ENCODE data around the gene CDH15. TPM values are rescaled to one million over a fixed set of nuclear protein-coding genes. Genes with fewer than 3 reads are reported as not detected.
"Not testable (repeated sequence)": the region's sequence is repeated elsewhere in the genome, so short reads cannot be mapped to it uniquely, and the experiment has no call there.

CDH15 gene
- total RNA-seq, 1 experiment from 2014 or later = 0.10 TPM

DNA sequence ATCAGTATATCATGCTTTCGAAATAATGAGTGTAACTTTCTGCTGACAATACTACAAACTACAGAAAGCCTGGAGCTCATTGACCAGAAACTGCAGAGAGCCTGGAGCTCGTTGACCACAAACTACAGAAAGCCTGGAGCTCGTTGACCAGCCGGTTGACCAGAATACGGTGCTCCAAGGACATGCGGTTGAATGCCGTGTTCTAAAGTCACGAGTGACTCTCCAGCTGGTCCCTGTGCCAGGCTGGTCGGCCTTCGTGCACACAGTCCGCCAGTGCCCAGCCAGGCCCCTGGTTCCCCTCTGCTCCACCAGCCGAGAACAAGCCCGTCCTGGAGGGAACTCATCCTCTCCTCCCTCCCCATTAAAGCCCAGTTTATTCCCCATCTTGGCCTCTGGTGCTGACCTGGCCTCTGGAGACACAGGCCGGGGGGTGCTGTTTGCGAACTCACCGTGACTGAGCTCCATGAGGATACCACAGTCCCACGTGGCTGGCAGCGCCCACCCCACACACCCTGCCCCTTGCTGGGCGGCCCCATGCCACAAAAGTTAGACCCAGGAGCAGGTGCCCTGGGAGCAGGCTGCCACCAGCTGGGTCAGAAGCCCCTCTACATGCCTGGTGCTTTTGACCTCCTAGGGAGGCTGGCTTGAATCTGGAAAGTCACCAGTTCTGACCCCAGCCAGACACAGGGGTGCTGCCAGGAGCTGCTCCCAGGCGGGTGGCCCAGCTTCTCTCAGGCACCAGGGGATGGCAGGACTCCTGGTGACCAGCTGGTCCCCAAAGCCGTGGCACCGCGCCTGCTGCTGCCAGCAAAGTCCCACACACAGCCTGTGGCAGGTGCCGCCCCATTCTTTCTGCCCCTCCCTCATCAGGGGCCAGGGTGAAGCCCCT, 15.5 kb upstream of the CDH15 start:
- no peak for DNase-seq (ENCODE audit: low read depth)

DNA sequence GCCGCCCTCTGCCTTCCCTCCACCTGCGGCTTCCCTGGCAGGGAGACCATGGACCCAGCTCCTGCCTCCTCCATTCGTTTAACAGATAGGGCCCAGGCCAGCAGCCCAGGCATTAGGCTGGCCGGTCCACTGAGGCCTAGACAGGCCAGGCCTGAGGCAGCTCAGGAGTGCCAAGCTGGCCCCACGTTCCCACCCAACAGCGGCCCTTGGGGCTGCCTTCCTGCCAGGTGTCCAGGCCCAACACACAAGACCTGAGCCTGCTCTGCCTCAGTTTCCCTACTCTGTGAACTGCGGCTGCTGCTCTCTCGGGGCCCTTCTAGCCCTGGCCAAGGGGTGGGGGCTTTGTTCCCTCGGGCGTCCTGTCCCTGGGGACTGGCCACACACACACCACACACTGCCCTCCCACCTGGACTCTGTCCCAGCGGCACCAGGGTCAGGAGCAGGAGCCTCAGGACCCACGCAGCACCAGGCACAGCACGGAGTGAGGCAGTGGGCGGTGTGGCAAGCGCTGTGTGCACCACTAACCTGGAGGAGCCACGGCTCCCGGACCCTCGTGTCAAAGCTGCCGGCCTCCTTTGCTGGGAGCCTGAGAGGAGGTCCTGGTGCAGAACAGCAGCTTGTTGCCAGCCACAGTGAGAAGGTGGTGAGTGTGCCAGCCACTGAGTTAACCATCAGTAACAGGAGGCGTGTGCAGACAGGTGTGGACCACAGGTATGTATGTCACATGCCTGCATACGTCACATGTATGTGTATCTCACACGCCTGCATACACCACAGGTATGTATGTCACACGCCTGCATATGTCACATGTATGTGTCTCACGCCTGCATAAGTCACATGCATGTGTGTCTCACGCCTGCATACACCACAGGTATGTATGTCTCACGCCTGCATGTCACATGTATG, 14.6 kb upstream of the CDH15 start:
- no peak for DNase-seq (ENCODE audit: low read depth)

DNA sequence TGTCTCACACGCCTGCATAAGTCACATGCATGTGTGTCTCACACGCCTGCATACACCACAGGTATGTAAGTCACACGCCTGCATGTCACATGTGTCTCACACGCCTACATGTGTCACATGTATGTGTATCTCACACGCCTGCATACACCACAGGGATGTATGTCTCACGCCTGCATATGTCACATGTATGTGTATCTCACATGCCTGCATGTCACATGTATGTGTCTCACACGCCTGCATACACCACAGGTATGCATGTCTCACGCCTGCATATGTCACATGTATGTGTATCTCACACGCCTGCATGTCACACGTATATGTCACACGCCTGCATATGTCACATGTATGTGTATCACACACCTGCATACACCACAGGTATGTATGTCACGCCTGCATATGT, 13.8 kb upstream of the CDH15 start:
- no peak for DNase-seq (ENCODE audit: low read depth)

DNA sequence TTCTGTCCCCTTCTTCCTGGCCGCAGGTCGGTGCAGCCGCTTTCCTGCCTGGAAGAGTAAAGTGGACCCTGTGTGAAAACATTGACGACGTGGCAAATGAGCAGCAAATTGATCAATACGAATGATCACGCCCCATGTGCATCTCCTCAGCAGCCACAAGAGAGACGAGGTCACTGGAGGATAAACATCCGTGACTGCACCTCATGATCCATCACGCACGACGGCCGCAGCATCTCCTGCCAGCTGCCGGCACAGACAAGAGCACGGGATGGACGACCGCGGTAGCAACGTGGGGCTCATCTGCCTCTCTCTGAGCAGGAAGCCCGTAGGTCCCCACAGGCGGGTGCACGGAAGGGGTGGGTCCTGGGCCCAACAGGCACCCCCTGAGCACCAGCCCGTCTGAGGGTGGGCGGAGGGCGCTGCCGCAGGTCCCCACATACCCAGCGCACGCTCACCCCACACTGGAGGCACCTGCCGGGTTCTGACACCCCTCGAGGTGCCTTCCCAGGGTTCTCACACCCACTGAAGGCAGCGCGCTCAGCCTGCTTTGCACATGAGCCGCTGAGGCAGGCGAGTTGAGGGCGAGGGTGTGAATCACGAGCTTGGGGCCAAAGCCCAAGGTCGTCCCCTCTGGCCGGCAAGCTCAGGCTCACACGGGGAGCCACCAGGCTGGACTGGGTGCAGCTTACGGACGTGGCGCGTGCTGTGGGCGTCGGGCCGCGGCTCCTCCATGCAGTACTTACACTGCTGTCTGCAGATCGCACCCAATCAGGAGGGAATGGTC, 12.3 kb upstream of the CDH15 start:
- DNase-seq (ENCODE audit: low read depth) = no peak

DNA sequence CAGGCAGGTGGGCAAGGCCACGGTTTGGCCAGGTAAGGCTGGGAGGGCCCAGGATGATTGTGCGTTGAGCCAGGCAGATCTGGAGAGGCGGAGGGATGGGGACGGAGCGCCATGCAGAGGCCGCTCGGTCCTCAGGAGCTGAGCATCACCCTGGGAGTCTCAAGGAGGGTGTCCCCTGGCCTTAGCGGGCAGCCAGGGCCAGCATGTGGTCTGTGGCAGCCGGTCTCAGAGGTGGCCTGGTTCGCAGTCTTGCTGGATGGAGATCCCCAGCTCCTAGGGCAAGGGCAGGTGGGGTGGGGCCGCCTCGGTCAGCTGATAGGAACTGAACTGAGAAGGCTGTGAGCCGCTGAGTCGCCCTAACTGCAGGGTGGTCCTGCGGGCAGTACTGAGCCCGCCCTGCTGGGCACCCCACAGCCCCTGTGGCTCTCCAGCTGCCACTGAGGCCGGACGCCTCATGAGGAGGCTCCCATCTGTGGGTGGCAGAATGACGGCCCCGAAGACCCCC, 11.6 kb upstream of the CDH15 start:
- DNase-seq (ENCODE audit: low read depth) = no peak

DNA sequence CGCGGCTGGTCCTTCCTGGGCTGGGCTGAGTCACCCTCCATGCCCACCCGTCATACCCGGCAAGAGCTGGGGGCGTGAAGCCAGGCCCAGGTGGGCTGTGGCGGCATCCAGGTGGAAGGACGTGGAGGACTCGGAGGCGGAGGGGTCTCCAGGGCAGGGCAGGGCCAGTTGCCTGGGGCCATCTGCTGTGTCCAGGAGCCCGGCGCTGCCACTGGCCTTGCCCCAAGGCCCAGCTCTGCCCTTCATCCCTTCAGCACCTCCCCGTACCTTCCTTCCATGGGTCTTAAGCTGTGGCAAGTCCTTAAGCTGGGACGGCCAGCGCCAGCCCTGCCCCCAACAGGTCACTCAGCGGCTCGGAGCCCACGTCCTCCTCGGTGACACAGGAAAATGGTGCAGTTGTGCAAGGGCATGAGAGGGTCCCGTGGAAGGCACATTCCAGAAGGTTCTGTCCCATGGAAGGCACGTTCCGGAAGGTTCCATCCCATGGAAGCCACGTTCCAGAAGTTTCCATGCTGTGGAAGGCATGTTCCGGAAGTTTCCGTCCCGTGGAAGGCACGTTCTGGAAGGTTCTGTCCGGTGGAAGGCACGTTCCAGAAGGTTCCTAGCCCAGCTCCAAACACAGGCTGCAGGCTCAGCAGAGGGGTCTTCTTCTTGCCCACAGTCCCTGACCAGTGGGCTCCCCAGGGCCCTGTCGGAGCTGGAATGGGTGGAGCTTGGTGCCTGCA, 10.4 kb upstream of the CDH15 start:
- no peak for DNase-seq (ENCODE audit: low read depth)

DNA sequence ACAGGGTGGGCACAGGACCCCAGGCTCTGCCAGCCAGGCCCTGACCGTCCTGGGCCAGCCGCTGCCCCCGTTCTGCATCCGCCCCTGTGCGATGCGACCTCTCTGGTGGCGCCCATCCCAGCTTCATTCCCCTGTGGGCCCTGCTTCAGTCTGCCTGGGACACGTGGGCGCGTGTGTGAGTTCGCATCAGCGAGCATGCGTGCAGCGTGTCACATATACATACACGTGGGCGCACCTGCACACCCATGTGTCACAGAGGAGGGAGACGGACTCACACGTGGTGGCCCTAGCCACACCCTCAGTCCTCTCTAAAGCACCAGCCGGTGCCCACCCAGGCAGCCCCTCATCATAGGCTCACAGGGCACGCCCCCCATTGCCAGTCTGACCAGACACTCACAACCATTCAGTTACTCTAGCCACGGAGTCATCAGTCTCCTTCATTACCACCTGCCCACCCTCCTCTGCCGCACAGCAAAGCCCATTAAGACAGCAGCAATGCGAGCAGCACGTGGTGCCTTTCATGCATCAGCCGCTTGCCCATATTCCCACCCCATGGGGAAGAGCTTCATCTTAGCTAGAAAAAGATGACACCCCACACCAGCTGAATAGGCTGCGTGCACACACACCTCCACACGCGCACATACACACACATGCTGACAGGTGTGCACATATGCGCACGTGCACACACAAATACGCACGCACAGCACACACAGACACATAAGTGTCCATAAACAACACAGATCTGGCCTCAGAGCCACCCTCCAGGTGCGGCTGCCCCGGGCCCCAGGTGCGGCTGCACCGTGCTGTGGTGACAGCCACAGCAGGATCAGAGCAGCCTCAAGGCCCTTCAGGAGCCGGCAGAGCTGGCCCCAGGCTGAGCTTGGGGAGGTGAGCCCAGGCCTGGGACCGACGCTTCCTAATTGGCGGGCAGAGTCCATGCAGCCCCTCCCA, 9.5 kb upstream of the CDH15 start:
- DNase-seq (ENCODE audit: low read depth) = no peak

DNA sequence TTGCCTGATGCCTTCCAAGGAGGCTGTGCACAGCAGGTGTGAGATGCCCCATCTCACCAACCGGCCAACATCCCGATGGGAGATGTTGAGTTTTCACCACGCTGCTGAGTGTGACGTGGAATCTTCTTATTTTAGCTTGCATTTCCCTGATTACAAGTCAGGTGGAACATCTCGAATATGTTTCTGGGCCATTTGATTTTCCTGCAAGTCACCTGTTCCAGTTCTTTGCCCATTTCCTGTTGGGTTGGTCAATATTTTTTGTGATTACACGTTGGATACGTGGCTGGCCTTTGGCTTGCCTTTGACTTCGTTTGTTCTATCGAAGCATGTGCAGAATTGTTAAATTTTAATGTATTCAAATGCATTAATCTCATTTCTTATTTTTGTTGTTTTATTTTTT, 8.3 kb upstream of the CDH15 start:
- no peak for DNase-seq (ENCODE audit: low read depth)

- no peak for DNase-seq (ENCODE audit: low read depth)
These were observed 7.1 kb upstream of the CDH15 start for GRCh38 chr16:89164436-89164835.

DNA sequence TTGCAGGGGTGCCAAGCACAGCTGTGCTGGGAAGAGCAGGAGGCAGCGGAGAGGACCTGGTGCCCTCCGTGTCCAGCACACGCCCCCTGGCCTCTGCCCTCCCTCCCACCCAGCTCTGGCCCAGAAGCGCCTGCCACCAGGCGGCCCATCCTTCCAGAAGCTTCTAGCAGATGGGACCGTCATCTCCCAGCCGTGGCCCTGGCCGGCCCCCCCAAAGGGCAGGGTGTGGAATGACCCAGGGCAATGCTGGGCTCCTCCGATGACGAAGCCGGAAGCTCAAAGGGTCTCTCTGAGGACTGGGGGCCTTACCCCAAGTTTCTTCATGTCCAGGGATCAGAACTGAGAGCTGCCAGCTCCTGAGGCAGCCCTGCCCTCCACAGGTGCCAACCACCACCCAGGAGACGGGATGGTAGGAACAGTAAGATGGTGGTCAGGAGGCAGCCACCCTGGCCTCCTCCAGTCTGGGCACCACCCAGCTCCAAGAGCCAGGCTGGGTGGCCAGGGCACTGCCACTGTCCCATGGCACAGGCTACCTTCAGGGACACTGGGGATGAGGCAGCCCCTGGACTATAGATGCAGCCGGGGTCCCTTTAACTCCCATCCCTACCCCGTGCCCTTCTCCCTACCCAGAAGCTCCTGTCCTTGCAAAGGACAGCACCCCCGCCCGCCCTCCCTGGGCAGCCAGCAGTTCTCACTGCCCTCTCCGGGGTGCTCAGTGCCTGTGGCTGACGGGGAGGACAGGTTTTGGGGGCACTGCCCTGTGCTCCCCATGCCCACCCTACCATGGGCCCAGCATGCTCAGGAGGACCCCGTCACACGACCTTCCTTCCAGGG, 6.5 kb upstream of the CDH15 start:
- no peak for DNase-seq (ENCODE audit: low read depth)

DNA sequence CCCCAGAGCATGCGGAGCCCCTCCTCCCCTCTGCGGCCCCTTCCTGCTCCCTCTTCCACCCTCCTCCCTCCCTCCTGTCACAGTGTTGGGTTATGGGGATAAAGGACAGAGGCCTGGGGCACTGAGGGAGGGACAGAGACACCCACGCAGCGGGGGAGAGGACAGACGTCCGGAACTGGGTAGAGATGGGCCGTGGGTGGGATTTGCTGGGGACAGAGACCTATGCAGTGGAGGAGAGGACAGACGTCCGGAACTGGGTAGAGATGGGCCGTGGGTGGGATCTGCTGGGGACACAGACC, 5.9 kb upstream of the CDH15 start:
- DNase-seq (ENCODE audit: low read depth) = not testable (repeated sequence)

DNA sequence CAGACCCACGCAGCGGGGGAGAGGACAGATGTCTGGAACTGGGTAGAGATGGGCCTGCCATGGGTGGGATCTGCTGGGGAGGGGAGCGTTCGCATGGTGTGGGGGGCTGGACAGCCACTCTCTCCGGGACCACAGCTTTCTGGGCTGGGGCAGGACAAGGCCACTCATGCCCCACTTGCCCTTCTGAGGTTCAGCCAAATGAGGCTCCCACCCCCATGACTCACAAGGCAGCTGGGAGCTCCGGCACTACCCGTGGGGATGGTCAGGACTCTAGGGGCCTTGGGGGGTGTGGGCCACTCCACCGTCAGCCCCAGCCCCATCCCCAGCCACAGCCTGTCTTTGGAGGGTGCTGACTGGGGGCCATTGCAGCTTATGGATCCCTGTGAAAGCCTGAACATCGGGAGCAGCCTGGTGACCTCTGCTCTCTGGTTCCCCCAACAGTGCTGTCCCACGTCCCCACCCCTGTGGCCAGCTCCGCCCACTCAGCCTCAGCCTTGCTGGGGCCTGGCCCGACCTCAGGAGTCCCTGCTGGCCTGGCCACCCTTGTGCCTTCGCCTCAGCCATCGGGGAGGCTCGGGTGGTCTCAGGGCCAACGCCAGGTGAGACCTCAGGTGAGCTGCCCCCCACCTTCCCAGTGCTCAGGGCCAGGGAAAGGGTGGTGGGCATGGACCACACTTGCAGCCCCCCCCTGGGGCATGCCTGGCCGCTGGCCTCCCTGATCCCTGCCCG, 4.7 kb upstream of the CDH15 start:
- DNase-seq (ENCODE audit: low read depth) = no peak

GRCh38 chr16:89167425-89167941, 4.1 kb upstream of the CDH15 start:
- DNase-seq (ENCODE audit: low read depth) = peak; percentile 62

DNA sequence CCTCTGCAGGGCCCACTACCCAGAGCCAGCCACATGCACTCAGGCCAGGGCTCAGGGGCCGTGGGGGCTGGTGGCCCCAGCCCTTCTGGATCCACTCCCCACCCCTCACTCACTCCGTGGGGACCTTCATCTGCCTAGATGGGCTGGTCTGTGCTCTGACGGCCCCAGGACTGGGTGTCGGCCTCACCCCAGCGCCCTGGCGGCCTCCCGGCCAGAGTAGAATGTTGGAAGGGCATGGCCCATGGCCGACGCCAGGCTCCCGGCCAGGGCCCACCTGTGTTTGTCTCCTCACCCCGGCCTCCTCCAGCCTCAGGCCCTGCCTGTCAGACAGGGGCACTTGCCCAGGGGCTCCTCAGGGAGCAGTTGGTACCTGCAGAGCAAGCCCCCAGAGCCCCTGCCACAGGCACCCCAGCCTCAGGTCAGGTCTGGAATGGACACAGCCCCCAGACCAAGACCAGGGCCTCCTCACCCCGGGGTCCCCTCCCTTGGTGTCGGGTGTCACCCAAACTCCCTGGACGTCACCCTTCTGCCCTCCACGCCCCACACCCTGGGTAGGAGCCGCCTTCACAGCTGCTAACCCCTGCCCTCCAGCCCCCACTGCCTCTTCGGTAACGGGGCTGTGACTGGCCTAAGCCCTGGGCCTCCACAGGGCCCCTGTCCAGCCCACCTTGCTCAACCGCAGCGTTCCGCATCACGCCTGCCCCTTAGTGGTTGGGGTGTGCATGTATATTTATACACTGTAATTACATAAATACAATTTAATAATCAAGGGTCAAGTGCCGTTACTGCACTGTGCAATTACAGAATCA, 3.0 kb upstream of the CDH15 start:
- DNase-seq (ENCODE audit: low read depth) = no peak

GRCh38 chr16:89169778-89170177, 1.8 kb upstream of the CDH15 start:
- no peak for DNase-seq (ENCODE audit: low read depth)

- DNase-seq (ENCODE audit: low read depth) = peak; percentile 32
These were observed 967 bp upstream of the CDH15 start for GRCh38 chr16:89170346-89171215.

GRCh38 chr16:89172171-89172527, 601 bp downstream of the CDH15 start:
- no peak for DNase-seq (ENCODE audit: low read depth)

All from M059J (cell line).